HEK293 (cell line): Measurements from ENCODE around the gene PCSK6.

ENCODE experiments used
- CTCF ChIA-PET: fragments of 350-600 bp; formaldehyde crosslinking; extraction: SDS; loops from one replicate; lab custom pipeline; 2021; ENCODE audit warnings: antibody characterized with exemption; lab: Yijun Ruan, JAX
- POLR2A ChIA-PET: fragments of 300-600 bp; formaldehyde crosslinking; extraction: SDS; loops from one replicate; lab custom pipeline; 2020; ENCODE audit warnings: antibody characterized with exemption, inconsistent platforms; lab: Yijun Ruan, JAX
- H3K27ac ChIP-seq: fragments of 200-500 bp; sonication (Bioruptor generic); 2 replicates; pipeline ENCODE4 v1.5.1; 2014; ENCODE audit warnings: low read depth, low read length, control low read depth, inconsistent platforms; ENCODE audit errors: extremely low read depth
- H3K36me3 ChIP-seq, 2 experiments: fragments of 200-500 bp in 1 of 2; sonication (Bioruptor generic) in 1 of 2; 1 replicate in 1 of 2; 2 replicates in 1 of 2; pipeline ENCODE4 v1.5.1; 2014 to 2017; ENCODE audit warnings: inconsistent platforms in 2 of 2, low read length in 2 of 2; ENCODE audit not compliant: control insufficient read depth in 2 of 2, insufficient read depth in 1 of 2
- H3K4me1 ChIP-seq: fragments of 200-500 bp; sonication (Bioruptor generic); 2 replicates; pipeline ENCODE4 v1.5.1; 2014; ENCODE audit warnings: mild to moderate bottlenecking, low read length, inconsistent platforms; ENCODE audit not compliant: control insufficient read depth, insufficient read depth
- H3K4me3 ChIP-seq: 2 replicates; pipeline ENCODE4 v1.5.1; 2011; ENCODE audit warnings: low read depth, mild to moderate bottlenecking, control low read depth, low read length, moderate library complexity
- H3K9me3 ChIP-seq: fragments of 200-500 bp; sonication (Bioruptor generic); 2 replicates; pipeline ENCODE4 v1.5.1; 2014; ENCODE audit warnings: low read depth, low read length, inconsistent platforms; ENCODE audit not compliant: control insufficient read depth, insufficient read depth
- BCL11B ChIP-seq: fragments of 450-650 bp; formaldehyde crosslinking; IDR thresholded peaks from 2 replicates; pipeline ENCODE4 v1.5.1; 2016; ENCODE audit warnings: low read depth, missing biosample characterization, missing genetic modification characterization
- HOXC10 ChIP-seq: sonication (generic); formaldehyde crosslinking; IDR thresholded peaks from 2 replicates; pipeline ENCODE4 v1.8.1; 2023; ENCODE audit warnings: mild to moderate bottlenecking, missing genetic modification reagents
- HOXD13 ChIP-seq: sonication (generic); formaldehyde crosslinking; IDR thresholded peaks from 2 replicates; pipeline ENCODE4 v1.8.0; 2022; ENCODE audit warnings: missing genetic modification reagents, borderline replicate concordance
- MZF1 ChIP-seq: fragments of 450-650 bp; formaldehyde crosslinking; IDR thresholded peaks from 2 replicates; pipeline ENCODE4 v1.5.1; 2017; ENCODE audit warnings: missing biosample characterization, missing genetic modification characterization, borderline replicate concordance
- SCRT1 ChIP-seq: fragments of 450-650 bp; formaldehyde crosslinking; IDR thresholded peaks from 2 replicates; pipeline ENCODE4 v1.5.1; 2016; ENCODE audit warnings: missing biosample characterization, missing genetic modification characterization, borderline replicate concordance
- ZBTB8A ChIP-seq: fragments of 450-650 bp; formaldehyde crosslinking; IDR thresholded peaks from 2 replicates; pipeline ENCODE4 v1.5.1; 2016; ENCODE audit warnings: missing biosample characterization, missing genetic modification characterization
- ZFHX2 ChIP-seq: fragments of 450-650 bp; formaldehyde crosslinking; conservative IDR thresholded peaks from 2 replicates; pipeline ENCODE4 v1.5.1; 2016; ENCODE audit warnings: missing biosample characterization, missing genetic modification characterization
- ZNF114 ChIP-seq: fragments of 450-650 bp; formaldehyde crosslinking; IDR thresholded peaks from 2 replicates; pipeline ENCODE4 v1.5.0; 2017; ENCODE audit warnings: missing biosample characterization, missing genetic modification characterization
- ZNF121 ChIP-seq: fragments of 450-650 bp; formaldehyde crosslinking; IDR thresholded peaks from 2 replicates; pipeline ENCODE4 v1.5.1; 2016; ENCODE audit warnings: missing biosample characterization, missing genetic modification characterization
- ZNF140 ChIP-seq: fragments of 450-650 bp; formaldehyde crosslinking; IDR thresholded peaks from 2 replicates; pipeline ENCODE4 v1.5.1; 2016; ENCODE audit warnings: missing biosample characterization, missing genetic modification characterization
- ZNF155 ChIP-seq: fragments of 450-650 bp; formaldehyde crosslinking; IDR thresholded peaks from 2 replicates; pipeline ENCODE4 v1.5.1; 2016; ENCODE audit warnings: missing biosample characterization, missing genetic modification characterization
- ZNF174 ChIP-seq: fragments of 450-650 bp; formaldehyde crosslinking; IDR thresholded peaks from 2 replicates; pipeline ENCODE4 v1.5.0; 2017; ENCODE audit warnings: missing biosample characterization, mild to moderate bottlenecking, missing genetic modification characterization
- ZNF175 ChIP-seq: fragments of 450-650 bp; formaldehyde crosslinking; IDR thresholded peaks from 2 replicates; pipeline ENCODE4 v1.5.1; 2016; ENCODE audit warnings: missing biosample characterization, missing genetic modification characterization
- ZNF266 ChIP-seq: fragments of 450-650 bp; formaldehyde crosslinking; IDR thresholded peaks from 2 replicates; pipeline ENCODE4 v1.5.1; 2016; ENCODE audit warnings: missing biosample characterization, missing genetic modification characterization, low read depth
- ZNF302 ChIP-seq: fragments of 450-650 bp; formaldehyde crosslinking; IDR thresholded peaks from 2 replicates; pipeline ENCODE4 v1.5.1; 2016; ENCODE audit warnings: missing biosample characterization, missing genetic modification characterization, low read depth
- ZNF350 ChIP-seq: fragments of 450-650 bp; formaldehyde crosslinking; IDR thresholded peaks from 2 replicates; pipeline ENCODE4 v1.5.0; 2017; ENCODE audit warnings: missing biosample characterization, mild to moderate bottlenecking, missing genetic modification characterization
- ZNF585B ChIP-seq: fragments of 450-650 bp; formaldehyde crosslinking; IDR thresholded peaks from 2 replicates; pipeline ENCODE4 v1.5.1; 2016; ENCODE audit warnings: missing biosample characterization, missing genetic modification characterization
- ZNF777 ChIP-seq: fragments of 450-650 bp; formaldehyde crosslinking; IDR thresholded peaks from 2 replicates; pipeline ENCODE4 v1.5.1; 2017; ENCODE audit warnings: missing biosample characterization, missing genetic modification characterization, borderline replicate concordance
- ZXDB ChIP-seq: fragments of 450-650 bp; formaldehyde crosslinking; IDR thresholded peaks from 2 replicates; pipeline ENCODE4 v1.5.1; 2016; ENCODE audit warnings: missing biosample characterization, missing genetic modification characterization
- TF ChIP-seq, protein P1 (sequence below): fragments of 450-650 bp; formaldehyde crosslinking; IDR thresholded peaks from 2 replicates; pipeline ENCODE4 v1.5.1; 2016; ENCODE audit warnings: missing biosample characterization, missing genetic modification characterization, borderline replicate concordance
- TF ChIP-seq, protein P2 (sequence below): fragments of 450-650 bp; formaldehyde crosslinking; IDR thresholded peaks from 2 replicates; pipeline ENCODE4 v1.5.1; 2016; ENCODE audit warnings: missing biosample characterization, missing genetic modification characterization, borderline replicate concordance

Gene PCSK6

DNA sequence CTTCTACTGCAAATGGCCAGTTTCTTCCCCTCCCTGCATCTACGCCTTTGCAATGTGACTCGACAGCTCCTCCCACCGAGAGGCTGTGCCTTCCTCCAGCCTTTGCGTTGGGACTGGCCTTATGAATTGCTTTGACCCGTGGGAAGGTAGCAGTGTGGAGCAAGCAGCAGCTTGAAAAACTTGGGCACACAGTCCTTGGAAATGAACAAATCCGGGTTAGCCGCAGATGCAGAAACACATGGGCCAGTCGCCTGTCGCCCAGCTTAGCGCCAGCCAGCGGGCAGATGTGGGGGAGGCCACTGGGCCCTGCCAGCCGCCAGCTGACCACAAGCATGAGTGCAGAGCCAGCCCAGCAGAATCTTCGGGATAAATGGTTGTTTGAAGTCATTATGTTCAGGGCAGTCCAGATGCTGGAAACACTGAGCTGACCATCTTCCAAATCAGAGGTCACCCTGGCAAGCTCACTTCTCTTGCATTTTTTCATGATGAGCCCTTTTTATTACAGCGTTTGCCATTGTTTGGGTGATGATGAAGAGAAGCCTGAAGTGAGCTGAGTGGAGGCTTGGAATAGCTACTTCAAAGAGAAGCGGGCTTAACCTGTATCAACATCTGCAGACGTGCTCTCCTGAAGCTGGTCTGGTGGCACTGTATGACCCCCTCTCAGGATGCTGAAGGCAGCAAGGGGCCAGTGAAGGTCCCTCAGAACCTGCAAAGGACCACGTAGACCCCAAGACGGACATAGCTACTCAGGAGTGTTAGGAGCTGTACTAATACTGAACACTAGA, 222.0 kb downstream of the PCSK6 start (continued):
- TF ChIP-seq, protein P1, sequence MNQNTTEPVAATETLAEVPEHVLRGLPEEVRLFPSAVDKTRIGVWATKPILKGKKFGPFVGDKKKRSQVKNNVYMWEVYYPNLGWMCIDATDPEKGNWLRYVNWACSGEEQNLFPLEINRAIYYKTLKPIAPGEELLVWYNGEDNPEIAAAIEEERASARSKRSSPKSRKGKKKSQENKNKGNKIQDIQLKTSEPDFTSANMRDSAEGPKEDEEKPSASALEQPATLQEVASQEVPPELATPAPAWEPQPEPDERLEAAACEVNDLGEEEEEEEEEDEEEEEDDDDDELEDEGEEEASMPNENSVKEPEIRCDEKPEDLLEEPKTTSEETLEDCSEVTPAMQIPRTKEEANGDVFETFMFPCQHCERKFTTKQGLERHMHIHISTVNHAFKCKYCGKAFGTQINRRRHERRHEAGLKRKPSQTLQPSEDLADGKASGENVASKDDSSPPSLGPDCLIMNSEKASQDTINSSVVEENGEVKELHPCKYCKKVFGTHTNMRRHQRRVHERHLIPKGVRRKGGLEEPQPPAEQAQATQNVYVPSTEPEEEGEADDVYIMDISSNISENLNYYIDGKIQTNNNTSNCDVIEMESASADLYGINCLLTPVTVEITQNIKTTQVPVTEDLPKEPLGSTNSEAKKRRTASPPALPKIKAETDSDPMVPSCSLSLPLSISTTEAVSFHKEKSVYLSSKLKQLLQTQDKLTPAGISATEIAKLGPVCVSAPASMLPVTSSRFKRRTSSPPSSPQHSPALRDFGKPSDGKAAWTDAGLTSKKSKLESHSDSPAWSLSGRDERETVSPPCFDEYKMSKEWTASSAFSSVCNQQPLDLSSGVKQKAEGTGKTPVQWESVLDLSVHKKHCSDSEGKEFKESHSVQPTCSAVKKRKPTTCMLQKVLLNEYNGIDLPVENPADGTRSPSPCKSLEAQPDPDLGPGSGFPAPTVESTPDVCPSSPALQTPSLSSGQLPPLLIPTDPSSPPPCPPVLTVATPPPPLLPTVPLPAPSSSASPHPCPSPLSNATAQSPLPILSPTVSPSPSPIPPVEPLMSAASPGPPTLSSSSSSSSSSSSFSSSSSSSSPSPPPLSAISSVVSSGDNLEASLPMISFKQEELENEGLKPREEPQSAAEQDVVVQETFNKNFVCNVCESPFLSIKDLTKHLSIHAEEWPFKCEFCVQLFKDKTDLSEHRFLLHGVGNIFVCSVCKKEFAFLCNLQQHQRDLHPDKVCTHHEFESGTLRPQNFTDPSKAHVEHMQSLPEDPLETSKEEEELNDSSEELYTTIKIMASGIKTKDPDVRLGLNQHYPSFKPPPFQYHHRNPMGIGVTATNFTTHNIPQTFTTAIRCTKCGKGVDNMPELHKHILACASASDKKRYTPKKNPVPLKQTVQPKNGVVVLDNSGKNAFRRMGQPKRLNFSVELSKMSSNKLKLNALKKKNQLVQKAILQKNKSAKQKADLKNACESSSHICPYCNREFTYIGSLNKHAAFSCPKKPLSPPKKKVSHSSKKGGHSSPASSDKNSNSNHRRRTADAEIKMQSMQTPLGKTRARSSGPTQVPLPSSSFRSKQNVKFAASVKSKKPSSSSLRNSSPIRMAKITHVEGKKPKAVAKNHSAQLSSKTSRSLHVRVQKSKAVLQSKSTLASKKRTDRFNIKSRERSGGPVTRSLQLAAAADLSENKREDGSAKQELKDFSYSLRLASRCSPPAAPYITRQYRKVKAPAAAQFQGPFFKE (tag by site-specific recombination), result no peak
- TF ChIP-seq ZFHX2 (tag by site-specific recombination), result no peak
- TF ChIP-seq ZNF114 (tag by site-specific recombination), result no peak
- no peak for TF ChIP-seq ZNF174 (tag by site-specific recombination)
- no peak for TF ChIP-seq MZF1 (tag by site-specific recombination)
- TF ChIP-seq ZNF140 (tag by site-specific recombination), result no peak
- TF ChIP-seq ZXDB (tag by site-specific recombination), result no peak
- TF ChIP-seq HOXD13 (CRISPR knock-in tag), result no peak
- TF ChIP-seq ZNF175, result no peak

DNA sequence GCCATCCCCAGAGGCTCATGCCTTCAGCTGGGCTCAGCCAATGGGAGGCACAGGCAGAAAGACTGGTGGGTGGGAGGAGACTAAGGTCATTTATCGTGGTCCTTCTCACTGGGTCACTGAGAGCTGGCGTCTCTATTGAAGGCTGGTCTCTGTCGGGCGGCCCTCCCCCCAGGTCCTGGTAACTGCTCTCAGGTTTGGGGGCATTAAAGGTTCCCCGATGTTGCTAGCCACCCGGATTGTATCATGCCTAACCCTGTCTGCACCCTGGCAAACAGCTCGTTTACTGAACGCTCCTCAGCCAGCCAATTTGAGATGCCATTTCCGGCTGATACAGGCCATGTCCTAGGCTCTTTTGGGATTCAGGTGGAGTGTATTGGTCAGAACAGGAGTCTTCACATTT, 222.7 kb downstream of the PCSK6 start:
- no peaks in the 10 kb centered on the region for H3K9me3 ChIP-seq
- CTCF ChIA-PET, result interaction anchor here (0.9 to 2.5 kb wide), 4 partner anchors 9 to 260 kb away, joined by 3 to 13 read pairs (median 8); no protein-coding TSS in a partner anchor
- H3K4me3 ChIP-seq, result no peak overlapping the region
- no peaks in the 10 kb centered on the region for H3K4me1 ChIP-seq
- TF ChIP-seq ZNF302 (no peak), ZNF266 (tag by site-specific recombination) (no peak), ZNF585B (tag by site-specific recombination) (no peak), SCRT1 (no peak), ZBTB8A (tag by site-specific recombination) (no peak), ZNF350 (tag by site-specific recombination) (no peak), BCL11B (tag by site-specific recombination) (no peak), ZNF777 (no peak), ZNF121 (no peak), ZNF155 (tag by site-specific recombination) (no peak), HOXC10 (no peak)
- TF ChIP-seq, protein P2, sequence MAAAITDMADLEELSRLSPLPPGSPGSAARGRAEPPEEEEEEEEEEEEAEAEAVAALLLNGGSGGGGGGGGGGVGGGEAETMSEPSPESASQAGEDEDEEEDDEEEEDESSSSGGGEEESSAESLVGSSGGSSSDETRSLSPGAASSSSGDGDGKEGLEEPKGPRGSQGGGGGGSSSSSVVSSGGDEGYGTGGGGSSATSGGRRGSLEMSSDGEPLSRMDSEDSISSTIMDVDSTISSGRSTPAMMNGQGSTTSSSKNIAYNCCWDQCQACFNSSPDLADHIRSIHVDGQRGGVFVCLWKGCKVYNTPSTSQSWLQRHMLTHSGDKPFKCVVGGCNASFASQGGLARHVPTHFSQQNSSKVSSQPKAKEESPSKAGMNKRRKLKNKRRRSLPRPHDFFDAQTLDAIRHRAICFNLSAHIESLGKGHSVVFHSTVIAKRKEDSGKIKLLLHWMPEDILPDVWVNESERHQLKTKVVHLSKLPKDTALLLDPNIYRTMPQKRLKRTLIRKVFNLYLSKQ (tag by site-specific recombination), result no peak
- POLR2A ChIA-PET, result interaction anchor here (1.3 to 1.7 kb wide), 2 partner anchors 15 to 28 kb away, joined by 4 read pairs; partner anchors contain the start of genes CHSY1 and SNRPA1
- H3K36me3 ChIP-seq, result peaks cover 14 to 32% of the 10 kb centered on the region in 2 experiments
- no peak overlapping the region for H3K27ac ChIP-seq
